Activated CD8-positive, alpha-beta memory T cell treated with anti-CD3 and anti-CD28 coated beads for 36 hours (primary cell): Measurements from ENCODE around the gene TIGD6. TPM values are rescaled to one million over a fixed set of nuclear protein-coding genes. Genes with fewer than 3 reads are reported as not detected.
"Not testable (repeated sequence)": the region's sequence is repeated elsewhere in the genome, so short reads cannot be mapped to it uniquely, and the experiment has no call there.

ENCODE experiments used
- CTCF ChIA-PET: fragments of 350-600 bp; sonication (Branson Sonifier 250); formaldehyde crosslinking; loops from one replicate; lab custom pipeline; 2021; ENCODE audit warnings: antibody characterized with exemption; lab: Charles Lee
- POLR2A ChIA-PET: fragments of 350-600 bp; sonication (Branson Sonifier 250); formaldehyde crosslinking; loops from one replicate; lab custom pipeline; 2021; ENCODE audit warnings: antibody characterized with exemption; lab: Charles Lee
- total RNA-seq, 2 experiments: library from RNA; stranded (reverse); gene quantifications; one replicate each; pipeline ENCODE4 v1.2.3, GENCODE V29; 2021

Gene TIGD6
- total RNA-seq, 2 experiments from 2014 or later = 1.9 to 2.4 TPM

DNA sequence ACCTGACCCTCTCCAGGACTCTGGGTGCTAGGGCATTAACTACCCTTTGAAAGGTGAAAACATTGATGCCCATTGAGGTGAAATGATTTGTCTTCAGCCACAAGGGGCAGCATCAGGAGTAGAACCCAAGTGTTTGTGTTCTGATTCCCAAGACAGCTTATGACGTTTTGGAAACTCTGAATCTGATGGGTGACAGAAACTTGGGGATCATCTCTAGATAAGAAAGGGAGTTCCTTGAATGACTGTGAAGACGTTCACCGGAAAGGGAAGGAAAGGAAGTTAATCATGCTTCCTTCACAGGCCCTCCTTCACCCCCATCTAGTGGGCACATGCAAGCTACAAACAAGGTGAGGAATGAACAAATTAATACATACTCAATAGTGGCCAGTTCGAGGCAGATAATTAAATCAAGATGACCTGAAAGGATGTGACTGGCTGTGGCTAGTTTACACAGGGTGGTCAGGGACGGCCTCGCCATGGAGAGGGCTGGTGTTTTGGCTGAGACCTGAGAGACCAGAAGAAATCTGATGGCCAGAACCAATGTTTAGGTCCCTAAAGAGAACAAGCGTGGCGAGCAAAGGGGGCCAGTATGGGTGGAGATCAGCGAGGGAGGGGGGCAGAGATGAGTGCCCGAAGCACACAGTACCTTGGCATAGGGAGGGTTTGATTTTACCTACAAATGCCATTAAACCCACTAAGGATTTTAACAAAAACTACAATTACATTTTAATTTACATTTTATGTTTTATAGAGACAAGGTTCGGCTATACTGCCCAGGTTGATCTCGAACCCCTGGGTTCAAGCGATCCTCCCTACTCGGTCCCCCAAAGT is 40.8 kb downstream of the TIGD6 start:
- CTCF ChIA-PET = interaction anchor here (1.1 to 3.3 kb wide), 11 partner anchors 10 to 131 kb away, joined by 3 to 11 read pairs (median 5); no protein-coding TSS in a partner anchor

GRCh38 chr5:149957855-149958254 is 42.6 kb downstream of the TIGD6 start:
- CTCF ChIA-PET = interaction anchor here (0.7 to 3.3 kb wide), 4 partner anchors 10 to 124 kb away, joined by 3 to 11 read pairs (median 6); no protein-coding TSS in a partner anchor
- POLR2A ChIA-PET = no interaction called here

More for the DNA sequence above, 40.8 kb downstream of the TIGD6 start:
- POLR2A ChIA-PET = interaction anchor here (0.7 to 1.5 kb wide), 6 partner anchors 12 to 445 kb away, joined by 3 to 11 read pairs (median 5); partner anchors contain the start of genes HMGXB3, PPARGC1B and TIGD6

DNA sequence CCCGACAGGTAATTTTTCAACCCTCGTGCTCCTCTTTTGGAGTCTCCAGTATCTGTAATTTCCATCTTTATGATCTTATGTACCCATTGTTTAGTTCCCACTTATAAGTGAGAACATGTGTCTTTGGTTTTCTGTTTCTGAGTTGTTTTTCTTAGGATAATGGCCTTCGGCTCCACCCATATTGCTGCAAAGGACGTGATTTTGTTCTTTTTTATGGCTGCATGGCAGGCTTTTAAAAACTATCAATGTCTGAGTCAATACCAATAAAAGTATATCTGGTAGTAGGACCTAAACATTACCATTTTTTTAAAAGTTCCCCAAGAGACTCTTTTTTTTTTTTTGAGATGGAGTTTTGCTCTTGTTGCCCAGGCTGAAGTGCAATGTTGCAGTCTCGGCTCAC is 43.8 kb downstream of the TIGD6 start:
- CTCF ChIA-PET = no interaction called here
- POLR2A ChIA-PET = no interaction called here

GRCh38 chr5:149954798-149955197 is 45.7 kb downstream of the TIGD6 start:
- ChIA-PET CTCF (interaction anchor here (1.1 kb wide), 1 partner anchor 120 kb away, joined by 4 read pairs; no protein-coding TSS in a partner anchor), POLR2A (no interaction called here)

- ChIA-PET POLR2A (no interaction called here), CTCF (no interaction called here)
These were observed 46.9 kb downstream of the TIGD6 start for GRCh38 chr5:149953436-149954121.

DNA sequence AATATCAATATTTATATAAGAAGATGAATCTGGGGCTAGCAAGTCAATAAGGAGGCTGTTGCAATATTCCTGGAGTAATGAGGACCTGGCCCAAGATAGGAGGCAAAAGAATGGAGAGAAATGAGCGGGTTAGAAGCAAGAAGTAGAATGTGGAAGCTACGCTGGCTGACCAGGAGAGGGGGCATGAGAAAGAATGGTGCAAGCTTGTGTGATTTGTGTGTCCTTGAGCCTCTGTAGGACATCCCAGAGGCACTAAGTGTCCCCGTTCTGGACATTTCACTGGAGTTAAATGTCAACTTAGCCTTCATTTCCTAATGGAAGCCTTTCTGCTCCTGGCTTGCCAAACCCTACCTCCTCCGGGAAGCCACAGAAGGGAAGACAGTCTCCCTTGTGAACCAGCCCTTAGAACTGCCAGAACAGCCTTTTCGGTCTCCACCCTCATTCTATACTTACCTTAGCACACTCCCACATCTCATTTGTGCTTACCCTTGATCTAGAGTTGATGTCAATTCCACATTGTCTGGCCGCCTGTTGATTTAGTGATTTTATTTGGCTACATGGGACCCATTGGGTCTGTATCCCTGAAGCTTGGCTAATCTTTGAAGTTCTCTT is 49.2 kb downstream of the TIGD6 start:
- ChIA-PET CTCF (interaction anchor here (1.3 kb wide), 1 partner anchor 117 kb away, joined by 3 read pairs; no protein-coding TSS in a partner anchor), POLR2A (no interaction called here)

GRCh38 chr5:149948993-149949392 is 51.5 kb downstream of the TIGD6 start:
- POLR2A ChIA-PET = no interaction called here
- CTCF ChIA-PET = interaction anchor here (1.5 kb wide), 1 partner anchor 10 kb away, joined by 5 read pairs; no protein-coding TSS in a partner anchor

DNA sequence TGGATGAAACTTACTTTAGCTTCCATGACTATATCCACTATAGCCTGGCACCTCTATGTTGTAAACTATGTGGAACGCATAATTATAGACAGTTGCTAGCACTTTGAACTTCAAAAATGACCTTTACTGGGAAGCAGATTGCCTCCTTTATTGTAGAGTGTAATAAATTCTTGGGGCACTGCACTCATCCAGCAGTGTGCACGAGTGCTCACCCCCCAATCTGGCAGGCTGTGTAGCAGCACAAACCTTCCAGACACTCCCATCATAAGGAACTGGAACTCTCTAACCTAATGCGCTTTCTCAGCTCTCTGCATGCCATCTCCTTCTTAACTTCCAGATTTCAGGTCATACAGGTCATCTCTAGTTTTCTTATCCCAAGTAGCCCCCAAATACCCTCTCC is 54.3 kb downstream of the TIGD6 start:
- POLR2A ChIA-PET = no interaction called here
- CTCF ChIA-PET = no interaction called here

DNA sequence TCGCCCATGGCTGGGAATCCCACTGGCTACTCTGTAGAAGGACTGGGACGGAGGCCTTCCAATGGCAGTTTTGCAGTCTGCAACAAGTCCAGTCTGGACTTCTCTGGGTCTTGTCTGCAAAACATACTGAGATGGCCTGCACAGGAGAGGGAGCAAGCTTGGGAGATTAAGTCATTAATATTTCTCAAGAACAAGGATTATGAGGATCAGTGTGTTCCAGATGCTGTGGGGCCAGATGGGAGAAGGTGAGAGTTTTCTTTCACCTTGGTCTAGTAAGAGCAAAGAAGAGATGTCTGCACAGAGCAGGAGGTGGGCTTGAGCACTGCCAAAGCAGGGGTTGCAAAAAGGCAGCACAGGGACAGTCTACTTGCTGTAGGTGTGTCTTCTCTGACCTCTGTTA is 55.8 kb downstream of the TIGD6 start, which contains the start of gene PDE6A:
Gene PDE6A (minus strand): TSS at position 128 of the 400 bp plus-strand sequence. CDS start 120 bp downstream, at position 8.
- ChIA-PET POLR2A (no interaction called here), CTCF (no interaction called here)

GRCh38 chr5:149943177-149943949 is 57.1 kb downstream of the TIGD6 start:
- CTCF ChIA-PET, POLR2A ChIA-PET: not testable (repeated sequence)

Other genes with a start within 250 kb of the TIGD6 start
- gene PDE6A, start 55.9 kb downstream of the TIGD6 start, total RNA-seq = not detected
- gene SLC26A2, start 39.9 kb downstream of the TIGD6 start, total RNA-seq = 1 to 10 TPM; 8.6 to 9.5 TPM
- 10 to 100 TPM; 41.4 to 41.6 TPM for gene HMGXB3, start 85 bp upstream of the TIGD6 start, total RNA-seq
- gene CSF1R, start 85.9 kb upstream of the TIGD6 start, total RNA-seq = not detected
- 1 to 10 TPM in 1 of 2 experiments, under 1 TPM in 1; 0.61 to 2.1 TPM for gene PDGFRB, start 155.2 kb upstream of the TIGD6 start, total RNA-seq
- not detected for gene CDX1, start 166.1 kb upstream of the TIGD6 start, total RNA-seq
- not detected for gene SLC6A7, start 189.4 kb upstream of the TIGD6 start, total RNA-seq